Endothelial cell of umbilical vein (primary cell): ENCODE results near the gene FXYD3. TPM values are rescaled to one million over a fixed set of nuclear protein-coding genes. Genes with fewer than 3 reads are reported as not detected.

Experiments
- Bru-seq: library from RNA; stranded (reverse); fragments of 400-500 nt; gene quantifications from one replicate; lab custom pipeline; 2021; lab: Mats Ljungman, UMichigan
- BruChase-seq, 2 experiments: library from RNA; stranded (reverse); fragments of 400-500 nt; gene quantifications; one replicate each; lab custom pipeline; 2021; lab: Mats Ljungman, UMichigan
- BruUV-seq: library from RNA; stranded (reverse); fragments of 400-500 nt; replicated peaks from 2 replicates; lab custom pipeline; 2021; lab: Mats Ljungman, UMichigan
- CTCF ChIA-PET: fragments of 300-600, 350-600 bp; sonication (Branson Sonifier 250); formaldehyde crosslinking; loops from one replicate; lab custom pipeline; 2021; ENCODE audit warnings: antibody characterized with exemption, inconsistent platforms; lab: Charles Lee
- POLR2A ChIA-PET: fragments of 300-600, 350-600 bp; sonication (Branson Sonifier 250); formaldehyde crosslinking; loops from one replicate; lab custom pipeline; 2021; ENCODE audit warnings: antibody characterized with exemption, inconsistent platforms; lab: Charles Lee
- DNase-seq: peaks from one replicate; pipeline ENCODE4 v3.0.0-alpha.2; 2011; ENCODE audit warnings: low read depth, low spot score
- FAIRE-seq: peaks from 2 replicates; lab custom pipeline; 2011; peaks lifted over from hg19 to GRCh38; lab: Jason Lieb, UNC
- H2AFZ ChIP-seq: 2 replicates; pipeline ENCODE4 v1.6.0; 2012; ENCODE audit warnings: low read depth, low read length, control low read depth, inconsistent platforms
- H3K27ac ChIP-seq: 2 replicates; pipeline ENCODE4 v1.5.1; 2011; ENCODE audit warnings: low read depth, mild to moderate bottlenecking, control low read depth, low read length, moderate library complexity; ENCODE audit not compliant: insufficient read depth
- H3K27me3 ChIP-seq, 2 experiments: 2 replicates each; pipeline versions ENCODE4 v1.6.0 to v1.6.1; 2011; ENCODE audit warnings: low read length in 2 of 2, mixed read lengths in 1 of 2; ENCODE audit not compliant: control insufficient read depth in 2 of 2, insufficient read depth in 2 of 2
- H3K36me3 ChIP-seq, 2 experiments: 2 replicates in 1 of 2; 3 replicates in 1 of 2; pipeline ENCODE4 v1.5.1; 2011; ENCODE audit warnings: low read length in 2 of 2, mild to moderate bottlenecking in 1 of 2, moderate library complexity in 1 of 2; ENCODE audit not compliant: control insufficient read depth in 2 of 2, insufficient read depth in 2 of 2; ENCODE audit errors: extremely low read depth in 1 of 2
- H3K4me1 ChIP-seq: 3 replicates; pipeline ENCODE4 v1.5.1; 2011; ENCODE audit warnings: mild to moderate bottlenecking, low read length; ENCODE audit not compliant: control insufficient read depth, insufficient read depth; ENCODE audit errors: extremely low read depth
- H3K4me2 ChIP-seq: 2 replicates; pipeline ENCODE4 v1.6.1; 2011; ENCODE audit warnings: low read length, control low read depth, mixed read lengths; ENCODE audit not compliant: insufficient read depth
- H3K4me3 ChIP-seq, 3 experiments: fragments of 200-600 bp in 1 of 3; sonication (generic), shearing (Covaris generic) in 1 of 3; replicated peaks in 1 of 3; 2 replicates each; pipeline ENCODE4 v1.5.1; 2011 to 2016; ENCODE audit warnings: control low read depth in 3 of 3, low read length in 3 of 3, mild to moderate bottlenecking in 2 of 3, inconsistent platforms in 1 of 3, low read depth in 1 of 3, moderate library complexity in 1 of 3; ENCODE audit not compliant: insufficient read depth in 1 of 3
- H3K79me2 ChIP-seq: 2 replicates; pipeline ENCODE4 v1.6.0; 2012; ENCODE audit warnings: low read length, inconsistent platforms; ENCODE audit not compliant: control insufficient read depth, insufficient read depth
- H3K9ac ChIP-seq: replicated peaks from 2 replicates; pipeline ENCODE3; 2011; ENCODE audit warnings: low read length, control low read depth; ENCODE audit not compliant: insufficient read depth; ENCODE audit errors: extremely low read depth
- H3K9me1 ChIP-seq: replicated peaks from 3 replicates; pipeline ENCODE4 v1.6.0; 2011; ENCODE audit warnings: mild to moderate bottlenecking, low read length; ENCODE audit not compliant: control insufficient read depth, insufficient read depth; ENCODE audit errors: extremely low read depth
- H3K9me3 ChIP-seq: replicated peaks from 2 replicates; pipeline ENCODE4 v1.5.1; 2012; ENCODE audit warnings: low read length, inconsistent platforms; ENCODE audit not compliant: control insufficient read depth, insufficient read depth
- H4K20me1 ChIP-seq: replicated peaks from 2 replicates; pipeline ENCODE3; 2011; ENCODE audit warnings: mild to moderate bottlenecking, low read length; ENCODE audit not compliant: control insufficient read depth, insufficient read depth; ENCODE audit errors: extremely low read depth
- CTCF ChIP-seq, 2 donors: IDR thresholded peaks; 1 replicate in 1 of 2; 2 replicates in 1 of 2; pipeline ENCODE4 v1.5.1; 2011; ENCODE audit warnings: low read length in 2 of 2, mild to moderate bottlenecking in 2 of 2, moderate library complexity in 2 of 2, control low read depth in 1 of 2, inconsistent platforms in 1 of 2, low read depth in 1 of 2; ENCODE audit not compliant: insufficient read depth in 1 of 2; ENCODE audit errors: extremely low read depth in 1 of 2
- EZH2 ChIP-seq: IDR thresholded peaks from 2 replicates; pipeline ENCODE4 v1.6.1; 2012; ENCODE audit warnings: borderline replicate concordance, low read depth, mild to moderate bottlenecking, moderate library complexity, low read length, inconsistent platforms; ENCODE audit not compliant: severe bottlenecking
- FOS ChIP-seq: IDR thresholded peaks from 2 replicates; pipeline ENCODE4 v1.6.1; 2011; ENCODE audit warnings: mild to moderate bottlenecking, low read length, moderate library complexity, borderline replicate concordance; ENCODE audit not compliant: insufficient read depth
- GATA2 ChIP-seq: IDR thresholded peaks from 2 replicates; pipeline ENCODE4 v1.7.0; 2011; ENCODE audit warnings: low read depth, mild to moderate bottlenecking, moderate library complexity, mixed read lengths, low read length; ENCODE audit not compliant: insufficient read length, insufficient read depth
- JUN ChIP-seq: IDR thresholded peaks from 2 replicates; pipeline ENCODE4 v1.6.1; 2011; ENCODE audit warnings: borderline replicate concordance, low read depth; ENCODE audit not compliant: insufficient read length, insufficient read depth
- MAX ChIP-seq: IDR thresholded peaks from 2 replicates; pipeline ENCODE4 v1.6.1; 2011; ENCODE audit not compliant: insufficient read depth, insufficient read length
- MYC ChIP-seq: IDR thresholded peaks from one replicate; pipeline ENCODE4 v1.6.1; 2011; ENCODE audit warnings: mild to moderate bottlenecking, low read depth, low read length
- POLR2A ChIP-seq: IDR thresholded peaks from 2 replicates; pipeline ENCODE4 v1.6.1; 2012; ENCODE audit warnings: low read depth, mild to moderate bottlenecking, control low read depth, low read length
- POLR2AphosphoS5 ChIP-seq: IDR thresholded peaks from 2 replicates; pipeline ENCODE4 v1.6.1; 2012; ENCODE audit warnings: low read depth, mild to moderate bottlenecking, control low read depth, low read length, moderate library complexity; ENCODE audit not compliant: insufficient read depth
- dilution Hi-C: fragments of 300-500 bp; cut with MboI; formaldehyde crosslinking; loops from one replicate; pipeline ENCODE4 v1.15.0; 2019; ENCODE audit warnings: low sequenced_read_pairs; ENCODE audit not compliant: extremely low pct_ligation_motif_present
- intact Hi-C: fragments of 100-400 bp; cut with micrococcal nuclease; formaldehyde crosslinking; loops from one replicate; pipeline ENCODE4 v1.10.0; 2022
- long read RNA-seq: library from polyadenylated mRNA; stranded (forward); transcript quantifications from one replicate; pipeline ENCODE4 v2.0.0, GENCODE V29; 2021
- polyA minus RNA-seq, 3 experiments: library from RNA; depleted of rRNA, polyadenylated mRNA; stranded (reverse); fragments of >200 nt; gene quantifications; 1 replicate in 1 of 3; 2 replicates in 2 of 3; pipeline ENCODE4 v1.2.3, GENCODE V29; 2011
- polyA plus RNA-seq, 4 experiments: library from polyadenylated mRNA; depleted of rRNA in 3 of 4; stranded (reverse) in 3 of 4; unstranded in 1 of 4; fragments of >200 nt; gene quantifications; 2 replicates each; pipeline versions ENCODE4 v1.2.1 to v1.2.3, GENCODE V29; 2011 to 2012; ENCODE audit warnings: missing spikeins in 1 of 4
- total RNA-seq: library from RNA; stranded (reverse); gene quantifications from 2 replicates; pipeline ENCODE4 v1.2.3, GENCODE V29; 2021

FXYD3 gene, protein sequence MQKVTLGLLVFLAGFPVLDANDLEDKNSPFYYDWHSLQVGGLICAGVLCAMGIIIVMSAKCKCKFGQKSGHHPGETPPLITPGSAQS
- total RNA-seq (not detected in 2 replicates), polyA plus RNA-seq (not detected in 2 replicates), polyA minus RNA-seq (not detected in 2 replicates), Bru-seq, nascent RNA (not detected), BruChase-seq, experiment 1, labeled RNA remaining after a 6-hour chase (percentile 15 among the genes with signal in this experiment), BruChase-seq, experiment 2, labeled RNA remaining after a 2-hour chase (not detected)
- polyA plus RNA-seq (2011; cell fraction: cytosol; rRNA removed) = 0.08 TPM in 1 of 2 replicates, not detected in the other
- not detected in 2 replicates for polyA plus RNA-seq (2011; cell fraction: nucleus; rRNA removed)
- not detected in 2 replicates for polyA plus RNA-seq (2012)
- 5.8 TPM for polyA minus RNA-seq (2011; cell fraction: cytosol; rRNA and poly(A)+ RNA removed)
- not detected in 2 replicates for polyA minus RNA-seq (2011; cell fraction: nucleus; rRNA and poly(A)+ RNA removed)
- long read RNA-seq = 0 reads

GRCh38 chr19:35115177-35115951, at the start of gene FXYD3:
Gene FXYD3 (plus strand): TSS chr19:35115823. CDS start chr19:35119377, 3,554 bp downstream.
- Histone ChIP-seq H3K4me1 (no peaks in the 10 kb centered on the region), H3K9me1 (no peaks in the 10 kb centered on the region), H3K9ac (no peak within 1 kb of the TSS), H3K27ac (no peak within 1 kb of the TSS), H3K79me2 (no peaks in the 10 kb centered on the region), H2AFZ (no peak within 1 kb of the TSS), H3K27me3 (no peaks in the 10 kb centered on the region), H3K36me3 (no peaks in the 10 kb centered on the region), H4K20me1 (no peaks in the 10 kb centered on the region), H3K9me3 (no peaks in the 10 kb centered on the region), H3K4me3 (no peak within 1 kb of the TSS), H3K4me2 (no peak within 1 kb of the TSS)
- FAIRE-seq = no peak
- POLR2A ChIA-PET = no interaction called here
- DNase-seq = no peak
- dilution Hi-C loops = no loop called here
- intact Hi-C loops = no loop called here
- no peak for TF ChIP-seq FOS
- TF ChIP-seq EZH2 = no peak
- no peak for TF ChIP-seq MYC
- no peak for TF ChIP-seq JUN
- TF ChIP-seq POLR2AphosphoS5 = no peak
- no peak for TF ChIP-seq MAX
- TF ChIP-seq POLR2A = no peak
- TF ChIP-seq GATA2 = no peak
- no peak for TF ChIP-seq CTCF (IDR thresholded peaks at IDR 0.05; ENCODE audit: extremely low read depth in 1 of 2, insufficient read depth in 1 of 2, low read depth in 1 of 2, low read length in 2 of 2)
- CTCF ChIA-PET = interaction anchor here (1.0 to 2.2 kb wide), 6 partner anchors 9 to 238 kb away, joined by 3 to 20 read pairs (median 6); partner anchors contain the start of gene LGI4
- BruUV-seq = no TSS peak
